HG02840 (cell line): ENCODE measurements around the gene MTA1.

ENCODE experiments used
- ATAC-seq: cut with Tn5 transposase; IDR thresholded peaks from one replicate; pipeline ENCODE4 v1.9.1; 2021; ENCODE audit warnings: mild to moderate bottlenecking, moderate library complexity, moderate number of reproducible peaks; ENCODE audit not compliant: unreplicated experiment, low FRiP score

MTA1 gene

DNA sequence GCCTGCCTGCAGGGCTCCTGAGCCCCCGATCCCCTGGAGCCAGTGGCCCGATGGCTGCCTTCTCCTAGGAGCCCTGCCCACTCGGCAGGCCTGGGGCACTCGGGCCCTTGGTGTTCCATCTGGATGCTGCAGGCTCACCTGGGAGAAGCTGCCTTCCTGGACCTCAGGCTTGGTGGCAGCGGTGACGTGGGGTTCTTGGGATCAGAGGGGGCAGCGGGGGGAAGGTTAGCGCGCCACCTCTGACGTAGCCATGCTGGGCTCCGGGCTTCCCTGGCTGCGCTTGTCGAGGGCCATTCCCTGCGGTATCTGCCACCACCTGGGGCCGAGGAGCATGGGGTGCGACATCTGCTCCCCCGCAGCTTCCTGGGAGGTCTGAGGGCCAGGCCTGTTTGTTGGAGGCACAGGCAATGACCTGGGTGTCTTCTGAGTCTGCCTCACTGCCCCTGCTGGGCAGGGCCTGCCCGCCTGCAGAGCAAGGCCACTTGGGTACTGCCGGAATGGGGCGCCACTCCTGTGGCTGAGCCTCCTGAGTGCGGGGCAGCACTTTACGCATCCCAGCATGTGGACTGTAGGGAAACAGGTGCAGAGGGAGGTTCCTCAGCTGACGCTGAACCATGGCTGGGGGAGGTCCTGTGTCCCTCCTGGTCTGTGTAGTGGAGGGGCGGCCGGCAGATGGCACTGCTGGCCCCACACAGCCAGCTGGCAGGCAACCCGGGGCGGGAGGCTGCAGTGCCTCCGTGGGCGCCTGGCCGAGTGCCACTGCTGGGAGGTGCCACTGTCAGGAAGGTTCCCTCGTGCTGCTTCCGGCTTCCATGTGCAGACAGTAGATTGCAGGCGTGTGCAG lies 20.3 kb downstream of the MTA1 start:
- ATAC-seq, result no peak

GRCh38 chr14:105440554-105440900 lies 20.9 kb downstream of the MTA1 start:
- ATAC-seq, result no peak

DNA sequence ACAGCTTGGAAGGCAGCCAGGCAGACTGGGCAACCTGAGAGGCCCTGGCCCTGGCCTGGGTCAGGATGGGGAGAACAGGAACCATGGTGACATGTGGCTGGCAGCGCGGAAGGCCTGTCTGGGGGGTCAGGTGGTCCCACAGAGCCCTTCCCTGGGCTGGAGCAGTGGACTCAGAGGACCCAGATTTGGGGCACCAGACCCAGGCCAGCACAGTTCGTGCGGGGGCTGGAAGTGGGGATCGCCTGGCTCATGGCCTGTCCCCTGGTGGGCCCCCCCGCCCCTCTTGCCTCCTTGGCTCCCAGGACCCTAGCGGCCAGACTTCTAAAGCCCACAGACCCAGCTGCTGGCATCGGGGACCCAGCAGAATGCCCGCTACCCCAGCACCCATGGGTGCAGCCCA lies 21.4 kb downstream of the MTA1 start:
- ATAC-seq, result no peak

DNA sequence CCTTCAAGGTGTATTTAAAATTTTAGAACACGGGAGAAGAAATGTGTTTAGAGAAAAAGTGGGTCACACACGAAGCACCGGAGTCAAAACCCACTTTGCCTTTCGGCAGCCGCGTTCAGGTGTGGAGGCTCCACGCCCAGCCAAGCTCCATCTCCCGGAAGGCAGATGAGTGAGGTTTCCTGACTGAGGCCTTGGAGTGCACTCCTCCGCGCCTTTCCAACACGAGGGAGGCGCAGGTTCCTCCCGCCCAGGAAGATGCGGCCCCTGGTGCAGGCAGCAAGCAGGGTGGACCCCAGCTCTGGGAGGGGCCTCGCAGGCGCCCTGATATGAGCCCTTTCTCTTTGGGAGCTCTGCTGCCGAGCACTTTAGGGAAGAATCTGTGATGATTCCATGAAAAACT lies 22.5 kb downstream of the MTA1 start:
- no peak for ATAC-seq

DNA sequence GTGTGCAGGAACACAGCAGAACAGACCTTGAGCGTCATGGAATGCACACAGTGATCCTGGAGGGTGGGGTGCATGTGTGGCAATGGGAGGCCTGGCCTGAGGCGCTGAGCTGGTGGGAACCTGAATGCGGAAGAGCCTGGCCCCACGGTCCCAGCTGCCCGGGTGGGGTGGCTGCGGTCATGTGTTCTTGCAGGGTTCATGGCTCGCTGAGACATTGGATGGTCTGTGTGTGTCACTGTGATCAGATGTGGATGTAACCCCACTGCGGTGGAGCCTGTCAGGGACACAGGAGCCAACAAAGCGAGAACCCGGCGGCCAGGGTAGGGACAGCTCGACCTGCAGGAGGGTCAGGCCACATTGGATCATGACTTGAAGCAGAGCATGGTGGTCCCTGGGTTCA lies 23.2 kb downstream of the MTA1 start:
- no peak for ATAC-seq

GRCh38 chr14:105444859-105445258 lies 25.2 kb downstream of the MTA1 start:
- no peak for ATAC-seq

- ATAC-seq, result no peak
Measured at GRCh38 chr14:105445290-105445689, 25.7 kb downstream of the MTA1 start.

DNA sequence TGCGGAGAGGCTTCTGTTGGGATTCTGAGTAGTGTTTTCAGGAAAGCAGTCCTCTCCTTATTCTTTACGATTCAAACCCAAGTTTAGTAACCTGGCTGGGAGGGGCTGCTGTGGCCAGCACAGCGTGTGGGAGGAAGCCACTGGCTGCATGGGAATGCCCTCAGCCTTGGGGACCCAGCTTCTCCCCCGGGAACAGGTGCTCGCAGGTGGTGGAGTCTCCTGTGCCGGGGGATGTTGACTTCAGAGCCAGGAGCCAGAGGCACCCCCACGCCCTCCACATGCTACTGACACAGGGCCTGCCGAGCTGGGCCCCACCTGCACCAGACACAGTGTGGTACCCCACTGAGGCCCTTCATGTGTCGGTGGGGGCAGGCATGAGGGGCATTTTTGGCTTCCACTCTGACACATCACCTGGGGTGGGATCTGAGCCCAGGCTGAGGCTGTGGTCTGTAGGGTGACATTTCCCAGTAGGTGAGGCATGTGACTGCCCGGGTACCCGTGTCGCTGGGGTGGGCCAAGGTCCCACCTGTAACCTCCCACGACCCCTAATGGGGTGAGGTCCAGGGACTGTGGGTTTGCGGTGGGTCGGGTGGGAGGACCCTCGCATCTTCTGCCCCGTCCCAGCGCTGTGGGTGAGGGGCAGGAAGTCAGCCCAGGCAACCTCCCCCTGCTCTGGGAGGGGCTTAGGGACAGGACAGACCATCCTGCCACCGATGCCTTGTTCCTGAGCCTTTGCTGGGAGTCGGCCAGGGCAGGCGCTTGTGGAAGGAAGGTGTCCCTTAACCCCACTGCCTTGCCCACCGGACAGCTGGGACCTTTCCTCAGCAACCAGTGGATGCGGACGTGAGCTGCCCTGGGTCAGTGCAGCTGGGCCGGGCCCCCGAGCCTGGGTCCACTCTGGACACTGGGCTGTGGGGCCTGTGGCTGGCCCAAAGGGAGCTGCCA lies 26.5 kb downstream of the MTA1 start:
- no peak for ATAC-seq

GRCh38 chr14:105446971-105447370 lies 27.3 kb downstream of the MTA1 start:
- ATAC-seq, result no peak

DNA sequence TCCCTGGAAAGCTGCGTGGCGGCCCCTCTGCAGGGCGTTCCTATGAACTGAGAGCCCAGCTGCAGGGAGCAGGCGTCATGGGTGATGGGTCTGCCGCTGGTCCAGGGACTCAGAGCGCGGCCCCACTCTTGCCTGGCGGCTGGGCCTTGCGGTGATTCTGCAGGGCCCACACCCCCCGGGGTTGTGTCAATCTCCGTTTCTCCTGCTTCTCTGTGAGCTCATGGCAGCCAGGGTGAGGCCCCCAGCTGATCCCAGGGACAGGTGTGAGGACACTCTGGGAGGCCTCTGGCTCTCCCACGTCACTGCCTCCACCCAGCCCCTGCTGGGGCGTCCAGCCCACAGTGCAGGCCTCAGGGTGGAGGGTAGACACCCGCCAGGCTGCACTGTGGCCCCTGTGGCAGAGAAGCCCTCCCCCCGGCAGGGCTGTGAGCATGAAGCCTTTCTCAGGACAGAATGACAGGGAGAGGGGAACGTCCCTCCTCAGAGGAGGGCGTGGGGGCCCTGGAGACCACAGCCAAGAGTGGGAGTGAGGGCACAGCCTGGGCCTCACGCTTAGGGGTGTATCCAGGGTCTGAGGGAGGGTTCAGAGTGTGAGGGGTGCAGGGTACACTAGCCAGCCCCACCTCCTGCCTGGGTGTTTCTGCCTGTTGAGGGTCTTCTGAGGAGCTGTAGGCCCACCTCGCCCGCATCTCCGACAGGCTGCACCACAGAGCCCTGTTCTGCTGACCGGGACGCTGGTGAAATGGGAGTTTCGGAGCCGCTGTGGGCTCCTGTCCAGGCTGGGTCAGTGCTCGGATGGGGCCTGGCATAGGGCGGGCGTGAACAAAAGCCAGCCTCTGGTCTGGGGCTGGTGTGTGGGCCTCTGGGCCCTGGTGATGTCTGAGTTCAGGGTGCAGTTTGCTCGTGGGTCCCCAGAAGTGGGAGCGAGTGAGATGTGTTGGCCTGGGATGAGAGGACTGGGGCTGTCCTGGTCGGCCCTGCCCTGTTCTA lies 28.3 kb downstream of the MTA1 start:
- ATAC-seq, result no peak

- ATAC-seq, result no peak
Measured at GRCh38 chr14:105448706-105449111, 29.1 kb downstream of the MTA1 start.

GRCh38 chr14:105449276-105450122 lies 29.9 kb downstream of the MTA1 start:
- ATAC-seq, result no peak

DNA sequence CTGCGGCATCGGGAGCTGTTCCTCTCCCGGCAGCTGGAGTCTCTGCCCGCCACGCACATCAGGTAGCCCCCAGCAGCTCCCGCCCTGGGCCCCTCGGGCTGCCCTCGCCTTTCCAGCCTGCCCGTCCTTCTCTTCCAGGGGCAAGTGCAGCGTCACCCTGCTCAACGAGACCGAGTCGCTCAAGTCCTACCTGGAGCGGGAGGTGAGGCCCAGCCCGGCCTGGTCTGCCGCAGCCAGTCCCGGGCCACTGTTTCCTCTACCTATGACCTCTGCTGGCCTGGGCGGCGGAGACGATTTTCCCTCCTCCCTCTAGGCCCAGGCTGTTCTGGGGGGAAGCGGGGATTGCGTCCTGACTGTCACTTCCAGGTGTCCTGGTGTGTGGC lies 30.5 kb downstream of the MTA1 start:
- ATAC-seq, result no peak

GRCh38 chr14:105450864-105451720 lies 31.5 kb downstream of the MTA1 start:
- ATAC-seq, result no peak

GRCh38 chr14:105452963-105453362 lies 33.3 kb downstream of the MTA1 start:
- no peak for ATAC-seq

GRCh38 chr14:105453847-105454246 lies 34.2 kb downstream of the MTA1 start:
- no peak for ATAC-seq

DNA sequence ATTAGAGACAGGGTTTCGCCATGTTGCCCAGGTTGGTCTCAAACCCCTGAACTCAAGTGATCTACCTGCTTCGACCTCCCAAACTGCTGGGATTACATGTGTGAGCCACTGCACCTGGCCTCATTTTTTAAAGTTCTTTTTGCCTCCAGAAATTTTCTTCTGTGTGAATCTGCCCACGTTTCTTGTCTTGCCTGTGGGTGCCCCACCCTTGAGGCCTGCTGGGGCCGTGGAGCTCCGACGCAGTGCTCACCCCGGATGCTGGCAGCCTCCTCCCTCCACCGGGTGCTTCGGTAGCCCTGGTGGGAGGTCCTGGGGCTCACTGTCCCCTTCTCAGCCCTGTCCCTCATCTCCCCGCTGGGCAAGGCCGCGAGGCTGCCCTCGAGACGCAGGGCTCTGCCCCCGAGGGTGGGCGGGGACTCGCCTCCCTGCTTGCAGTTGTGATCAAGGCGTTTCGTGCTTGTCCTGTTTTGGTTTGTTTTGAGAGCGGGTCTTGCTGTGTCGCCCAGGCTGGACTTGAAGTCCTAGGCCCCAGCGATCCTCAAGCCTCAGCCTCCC lies 35.5 kb downstream of the MTA1 start:
- ATAC-seq, result no peak
